NCI-H1048 (cell line): ENCODE measurements around the gene MT1B.
"Not testable (repeated sequence)": the region's sequence is repeated elsewhere in the genome, so short reads cannot be mapped to it uniquely, and the experiment has no call there.

ENCODE experiments used
- DNase-seq: peaks from one replicate; lab custom pipeline; 2025; lab: John Stamatoyannopoulos, UW

The MT1B gene

DNA sequence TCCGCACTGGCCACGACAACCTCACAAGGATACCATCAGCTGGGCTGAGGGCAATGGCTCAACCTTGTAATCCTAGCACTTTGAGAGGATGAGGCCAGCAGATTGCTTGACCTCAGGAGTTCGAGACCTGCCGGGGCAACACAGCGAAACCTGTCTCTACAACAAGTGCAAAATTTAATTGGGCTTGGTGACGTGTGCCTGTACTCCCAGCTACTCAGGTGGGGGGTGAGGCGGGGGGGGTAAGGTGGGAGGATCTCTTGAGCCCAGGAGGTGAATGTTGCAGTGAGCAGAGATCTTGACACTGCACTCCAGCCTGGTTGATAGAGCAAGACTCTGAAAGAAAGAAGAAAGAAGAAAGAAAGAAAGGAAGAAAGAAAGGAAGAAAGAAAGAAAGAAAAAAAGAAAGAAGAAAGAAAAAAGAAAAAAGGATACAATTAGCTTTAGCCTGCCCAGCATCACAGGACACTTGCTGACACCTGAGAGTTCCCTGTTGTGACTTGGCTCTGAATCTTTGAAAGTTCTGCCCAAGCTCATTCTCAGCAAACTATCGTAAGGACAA is 31.3 kb upstream of the MT1B start:
- no peak for DNase-seq

DNA sequence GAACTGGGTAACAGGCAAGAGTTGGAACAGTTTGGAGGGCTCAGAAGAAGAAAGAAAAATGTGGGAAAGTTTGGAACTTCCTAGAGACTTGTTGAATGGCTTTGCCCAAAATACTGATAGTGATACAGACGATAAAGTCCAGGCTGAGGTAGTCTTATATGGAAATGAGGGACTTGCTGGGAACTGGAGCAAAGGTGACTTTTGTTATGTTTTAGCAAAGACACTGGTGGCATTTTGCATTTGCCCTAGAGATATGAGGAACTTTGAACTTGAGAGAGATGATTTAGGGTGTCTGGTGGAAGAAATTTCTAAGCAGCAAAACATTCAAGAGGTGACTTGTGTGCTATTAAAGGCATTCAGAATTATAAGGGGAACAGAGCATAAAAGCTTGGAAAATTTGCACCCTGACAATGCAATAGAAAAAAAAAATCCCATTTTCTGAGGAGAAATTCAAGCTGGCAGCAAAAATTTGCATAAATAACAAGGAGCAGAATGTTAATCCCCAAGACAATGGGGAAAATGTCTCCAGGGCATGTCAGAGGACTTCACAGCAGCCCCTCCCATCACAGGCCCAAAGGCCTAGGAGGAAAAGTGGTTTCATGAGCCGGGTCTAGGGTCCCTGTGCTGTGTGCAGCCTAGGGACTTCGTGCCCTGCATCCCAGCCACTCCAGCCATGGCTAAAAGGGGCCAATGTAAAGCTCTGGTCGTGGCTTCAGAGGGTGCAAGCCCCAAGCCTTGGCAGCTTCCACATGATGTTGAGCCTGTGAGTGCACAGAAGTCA is 29.8 kb upstream of the MT1B start:
- not testable (repeated sequence) for DNase-seq

DNA sequence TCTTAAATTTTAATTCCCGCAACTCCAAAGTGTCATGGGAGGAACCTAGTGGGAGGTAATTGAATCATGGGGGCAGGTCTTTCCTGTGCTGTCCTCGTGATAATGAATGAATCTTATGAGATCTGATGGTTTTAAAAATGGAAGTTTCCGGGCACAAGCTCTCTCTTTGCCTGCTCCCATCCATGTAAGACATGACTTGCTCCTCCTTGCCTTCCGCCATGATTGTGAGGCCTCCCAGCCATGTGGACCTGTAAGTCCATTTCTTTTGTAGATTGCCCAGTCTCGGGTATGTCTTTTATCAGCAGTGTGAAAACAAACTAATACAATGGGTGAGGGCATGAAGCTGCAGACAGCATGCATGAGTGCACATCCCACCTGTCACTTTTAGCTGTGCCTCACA is 28.5 kb upstream of the MT1B start:
- not testable (repeated sequence) for DNase-seq

DNA sequence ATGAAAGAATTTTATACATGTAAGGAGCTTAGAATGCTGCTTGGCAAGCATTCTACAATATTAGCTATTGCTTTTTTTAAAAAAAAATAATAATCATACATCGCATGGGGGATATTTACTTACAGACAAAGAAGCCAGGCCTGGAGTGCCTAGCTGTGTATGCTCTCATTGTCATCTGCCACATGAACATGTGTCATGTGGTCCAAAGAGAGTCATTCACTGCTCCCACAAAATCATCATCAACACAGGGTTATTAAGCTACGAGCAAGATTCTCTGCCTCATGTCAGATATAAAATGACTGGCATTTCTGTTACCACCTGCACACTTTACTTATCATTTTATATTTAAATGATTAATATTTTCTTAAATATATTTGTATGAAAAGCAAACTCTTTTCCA is 28.0 kb upstream of the MT1B start:
- no peak for DNase-seq

DNA sequence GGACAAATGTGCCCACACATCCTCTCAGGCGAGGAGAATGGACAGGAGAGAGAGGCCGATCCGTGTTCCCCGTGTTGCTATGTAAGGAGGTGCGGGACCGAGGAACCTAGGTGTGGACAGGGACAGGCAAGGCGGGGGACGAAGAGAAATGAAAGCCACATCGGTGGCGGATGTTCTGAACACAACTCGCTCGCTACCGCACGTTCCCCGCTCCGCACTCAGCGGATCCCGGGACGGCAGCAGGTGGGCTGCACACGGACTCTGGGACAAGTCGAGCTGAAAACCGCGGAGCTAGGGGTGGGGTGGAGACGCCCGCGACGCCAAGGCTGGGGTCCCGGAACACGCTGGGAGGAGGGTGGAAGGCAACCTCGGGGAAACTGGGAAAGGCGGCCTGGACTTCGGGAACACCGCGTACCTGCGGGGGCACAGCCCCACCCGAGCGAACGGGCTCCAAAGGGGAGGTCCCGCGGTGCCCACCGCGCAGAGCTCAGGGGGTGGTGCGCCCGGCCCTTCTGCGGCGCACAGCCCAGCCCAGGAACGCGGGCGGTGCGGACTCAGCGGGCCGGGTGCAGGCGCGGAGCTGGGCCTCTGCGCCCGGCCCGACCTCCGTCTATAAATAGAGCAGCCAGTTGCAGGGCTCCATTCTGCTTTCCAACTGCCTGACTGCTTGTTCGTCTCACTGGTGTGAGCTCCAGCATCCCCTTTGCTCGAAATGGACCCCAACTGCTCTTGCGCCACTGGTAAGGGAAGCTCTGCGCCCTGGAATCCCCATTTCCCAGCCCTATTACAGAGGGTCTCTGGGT is 26.3 kb upstream of the MT1B start, which contains the start of gene MT1E:
Gene MT1E (plus strand): TSS at position 642 of the 803 bp plus-strand sequence. CDS start 71 bp downstream, at position 713.
- DNase-seq, result no peak

DNA sequence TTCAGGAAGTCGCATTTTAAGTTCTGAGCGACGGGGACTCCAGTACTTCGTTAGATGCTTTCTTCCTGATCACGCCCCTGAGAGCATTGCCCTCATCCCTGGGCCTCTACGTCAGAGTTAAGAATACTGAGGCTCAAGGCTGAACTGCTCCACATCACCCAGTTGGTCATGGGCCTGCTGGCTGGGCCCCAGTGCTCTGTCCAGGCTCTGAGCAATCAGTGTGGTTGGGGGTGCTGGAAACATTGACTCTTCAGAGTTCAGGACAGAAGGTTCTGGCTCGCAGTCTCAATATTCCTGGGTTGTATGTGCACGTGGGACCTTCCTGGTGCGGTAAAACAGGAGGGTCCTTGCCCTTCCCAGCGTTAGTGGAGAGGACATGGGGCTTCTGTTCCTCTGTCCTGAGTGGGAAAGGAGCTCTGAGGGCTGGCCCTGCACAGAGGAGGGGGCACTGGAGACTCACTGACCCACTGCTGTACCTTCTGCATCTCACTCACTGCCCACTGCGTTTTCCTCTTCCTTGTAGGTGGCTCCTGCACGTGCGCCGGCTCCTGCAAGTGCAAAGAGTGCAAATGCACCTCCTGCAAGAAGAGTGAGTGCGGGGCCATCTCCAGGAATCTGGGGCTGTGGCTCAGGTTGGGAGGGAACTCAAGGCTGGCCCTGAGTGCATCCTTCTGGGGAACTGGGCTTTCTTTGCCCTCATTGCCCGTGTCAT is 25.6 kb upstream of the MT1B start:
- DNase-seq, result no peak

DNA sequence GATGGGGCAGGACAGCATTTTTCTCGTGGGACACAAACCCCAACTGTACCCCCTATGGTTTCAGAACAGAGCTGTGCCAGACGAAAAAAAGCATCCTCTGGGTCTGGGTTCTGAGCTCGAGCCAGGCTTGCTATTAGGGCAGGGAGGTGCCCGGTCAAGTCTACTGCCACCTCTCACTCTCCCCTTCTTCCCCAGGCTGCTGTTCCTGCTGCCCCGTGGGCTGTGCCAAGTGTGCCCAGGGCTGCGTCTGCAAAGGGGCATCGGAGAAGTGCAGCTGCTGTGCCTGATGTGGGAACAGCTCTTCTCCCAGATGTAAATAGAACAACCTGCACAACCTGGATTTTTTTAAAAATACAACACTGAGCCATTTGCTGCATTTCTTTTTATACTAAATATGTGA is 25.0 kb upstream of the MT1B start:
- no peak for DNase-seq

DNA sequence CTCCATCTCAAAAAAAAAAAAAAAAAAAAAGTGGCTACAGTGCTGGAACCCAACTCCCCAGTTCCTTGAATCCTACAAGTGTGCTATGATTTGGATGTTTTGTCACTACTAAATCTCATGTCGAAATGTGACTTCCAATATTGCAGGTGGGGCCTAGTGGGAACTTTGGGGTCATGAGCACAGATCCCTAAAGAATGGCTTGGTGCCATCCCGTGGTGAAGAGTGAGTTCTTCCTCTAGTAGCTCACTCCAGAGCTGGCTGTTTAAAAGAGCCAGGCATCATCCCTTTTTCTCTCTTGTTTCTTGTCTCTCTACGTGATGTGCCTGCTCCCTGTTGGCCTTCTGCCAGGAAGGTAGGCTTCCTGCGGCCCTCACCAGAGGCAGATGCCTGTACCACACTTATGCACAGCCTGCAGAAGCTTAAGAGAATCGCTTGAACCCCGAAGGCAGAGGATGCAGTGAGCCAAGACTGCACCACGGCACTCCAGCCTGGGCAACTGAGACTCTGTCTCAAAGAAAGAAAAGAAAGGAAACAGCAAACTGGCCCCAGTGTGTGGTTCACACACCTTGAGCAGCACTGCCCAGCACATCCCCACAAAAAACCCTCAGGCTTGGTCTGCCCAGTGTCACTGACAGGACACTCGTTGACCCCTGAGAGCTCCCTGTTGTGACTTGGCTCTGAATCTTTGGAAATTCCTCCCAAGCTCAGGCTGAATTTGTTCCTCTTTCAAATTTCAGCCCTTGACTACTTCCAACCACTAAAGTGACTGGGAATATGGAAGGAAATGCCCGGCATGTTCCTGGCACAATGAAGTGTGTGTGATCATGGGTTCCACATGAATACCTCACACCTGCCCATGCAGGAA is 23.0 kb upstream of the MT1B start:
- DNase-seq, result no peak

DNA sequence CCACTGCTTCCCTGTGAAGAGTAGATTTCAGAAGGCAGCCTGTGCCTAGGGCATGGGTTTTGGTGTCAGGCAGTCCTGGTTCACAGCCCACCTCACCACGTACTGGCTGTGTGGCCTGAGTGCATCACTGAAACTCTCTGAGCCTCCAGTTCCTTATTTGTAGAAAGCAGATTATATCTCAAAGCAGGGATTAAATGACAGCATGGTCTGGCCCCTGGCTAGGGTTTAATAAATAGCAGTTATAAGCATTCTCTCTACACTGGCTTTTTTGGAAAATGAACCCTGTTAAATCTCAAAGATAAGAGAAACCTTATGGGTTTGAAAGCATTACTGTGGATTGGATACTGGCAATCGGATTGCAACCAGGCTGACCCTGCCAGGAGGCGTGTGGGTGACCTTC is 22.2 kb upstream of the MT1B start:
- no peak for DNase-seq

DNA sequence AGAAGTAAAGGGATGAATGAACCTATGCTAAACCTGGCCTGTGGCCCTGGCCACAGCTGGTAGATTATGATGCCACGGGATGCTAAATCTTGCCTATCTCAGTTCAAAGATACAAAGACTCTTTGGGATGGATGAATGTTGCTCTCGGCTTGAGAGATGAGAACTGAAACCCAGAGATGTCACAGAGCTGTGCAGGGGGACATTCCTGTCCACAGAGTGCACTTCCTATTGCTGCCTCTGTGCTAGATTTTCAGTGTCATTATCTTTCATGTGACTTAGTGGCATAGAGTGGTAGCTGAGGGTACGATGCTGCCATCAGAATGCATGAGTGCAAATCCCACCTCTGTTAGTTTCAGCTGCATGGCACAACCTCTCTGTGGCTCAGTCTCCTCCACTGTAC is 21.6 kb upstream of the MT1B start:
- DNase-seq, result no peak

DNA sequence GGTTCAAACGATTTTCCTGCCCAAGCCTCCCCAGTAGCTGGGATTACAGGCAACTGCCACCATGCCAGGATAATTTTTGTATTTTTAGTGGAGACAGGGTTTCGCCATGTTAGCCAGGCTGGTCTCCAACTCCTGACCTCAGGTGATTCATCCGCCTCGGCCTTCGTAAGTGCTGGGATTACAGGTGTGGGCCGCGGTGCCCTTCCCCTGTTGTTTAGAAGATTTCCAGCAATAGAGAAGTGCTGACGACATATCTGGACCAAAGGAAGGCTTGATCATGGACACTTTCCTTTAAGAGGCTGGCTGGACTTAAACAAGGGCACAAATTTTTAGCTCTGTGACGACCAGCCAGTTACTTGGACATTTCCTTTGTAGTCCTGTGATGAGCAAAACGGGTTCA is 20.5 kb upstream of the MT1B start:
- no peak for DNase-seq

DNA sequence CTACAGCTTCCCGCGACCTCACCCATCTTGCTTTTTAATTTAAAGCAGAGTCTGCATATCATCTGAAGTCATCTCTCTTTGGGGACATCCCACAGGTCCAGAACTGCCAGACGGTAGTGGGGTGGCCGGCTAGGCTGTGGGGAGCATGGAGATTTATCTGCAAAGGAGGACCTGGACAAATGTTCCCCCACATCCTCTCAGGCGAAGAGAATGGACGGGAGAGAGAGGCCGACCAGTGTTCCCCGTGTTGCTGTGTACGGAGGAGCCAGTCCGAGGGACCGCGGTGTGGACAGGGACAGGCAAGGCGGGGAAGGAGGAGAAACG is 19.9 kb upstream of the MT1B start:
- DNase-seq, result no peak

DNA sequence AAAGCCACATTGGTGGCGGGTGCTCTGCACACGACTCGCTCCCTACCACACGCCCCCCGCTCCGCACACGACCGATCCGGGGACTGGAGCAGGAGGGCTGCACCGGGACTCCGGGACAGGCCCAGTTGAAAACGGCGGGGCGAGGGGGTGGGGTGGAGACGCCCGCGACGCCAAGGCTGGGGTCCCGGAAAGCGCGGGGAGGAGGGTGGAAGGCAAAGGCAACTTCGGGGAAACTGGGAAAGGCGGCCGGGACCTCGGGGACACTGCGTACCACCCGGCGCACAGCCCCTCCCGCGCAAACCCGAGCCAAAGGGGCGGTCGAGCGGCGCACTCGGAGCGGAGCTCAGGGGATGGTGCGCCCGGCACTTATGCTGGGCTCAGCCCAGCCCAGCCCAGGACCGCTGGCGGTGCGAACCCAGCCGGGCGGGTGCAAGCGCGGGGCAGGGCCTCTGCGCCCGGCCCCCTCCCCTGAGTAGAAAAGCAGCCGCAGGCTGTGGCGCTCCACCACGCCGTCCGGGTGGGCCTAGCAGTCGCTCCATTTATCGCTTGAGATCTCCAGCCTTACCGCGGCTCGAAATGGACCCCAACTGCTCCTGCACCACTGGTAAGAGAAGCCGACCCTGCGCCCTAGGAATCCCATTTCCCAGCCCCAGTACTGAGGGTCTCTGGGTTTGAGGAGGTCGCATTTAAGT is 19.4 kb upstream of the MT1B start, which contains the start of gene MT1M:
Gene MT1M (plus strand): TSS at position 504 of the 692 bp plus-strand sequence. CDS start 73 bp downstream, at position 577.
- no peak for DNase-seq

DNA sequence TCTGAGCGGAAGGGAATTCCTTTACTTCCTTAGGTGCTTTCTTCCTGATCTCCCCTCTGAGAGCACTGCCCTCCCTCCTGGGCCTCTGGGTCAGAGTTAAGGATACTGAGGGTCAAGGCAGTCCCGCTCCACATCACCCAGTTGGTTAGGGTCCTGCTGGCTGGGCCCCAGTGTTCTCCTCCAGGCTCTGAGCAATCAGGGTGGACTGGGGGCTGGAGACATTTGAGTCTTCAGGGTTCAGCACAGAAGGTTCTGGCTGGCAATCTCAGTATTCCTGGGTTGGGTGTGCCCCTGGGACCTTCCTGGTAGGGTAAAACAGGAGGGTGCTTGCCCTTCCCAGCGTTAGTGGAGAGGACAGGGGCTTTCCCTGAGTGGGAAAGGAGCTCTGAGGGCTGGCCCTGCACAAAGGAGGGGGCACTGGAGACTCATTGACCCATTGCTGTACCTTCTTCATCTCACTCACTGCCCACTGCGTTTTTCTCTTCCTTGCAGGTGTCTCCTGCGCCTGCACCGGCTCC is 18.8 kb upstream of the MT1B start:
- DNase-seq, result no peak

DNA sequence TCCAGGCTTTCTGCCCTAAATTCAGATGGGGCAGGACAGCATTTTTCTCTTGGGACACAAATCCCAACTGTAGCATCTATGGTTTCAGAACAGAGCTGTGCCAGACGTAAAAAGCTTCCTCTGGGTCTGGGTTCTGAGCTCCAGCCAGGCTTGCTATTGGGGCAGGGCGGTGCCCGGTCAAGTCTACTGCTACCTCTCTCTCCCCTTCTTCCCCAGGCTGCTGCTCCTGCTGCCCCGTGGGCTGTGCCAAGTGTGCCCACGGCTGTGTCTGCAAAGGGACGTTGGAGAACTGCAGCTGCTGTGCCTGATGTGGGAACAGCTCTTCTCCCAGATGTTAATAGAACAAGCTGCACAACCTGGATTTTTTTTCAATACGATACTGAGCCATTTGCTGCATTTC is 18.2 kb upstream of the MT1B start:
- no peak for DNase-seq

DNA sequence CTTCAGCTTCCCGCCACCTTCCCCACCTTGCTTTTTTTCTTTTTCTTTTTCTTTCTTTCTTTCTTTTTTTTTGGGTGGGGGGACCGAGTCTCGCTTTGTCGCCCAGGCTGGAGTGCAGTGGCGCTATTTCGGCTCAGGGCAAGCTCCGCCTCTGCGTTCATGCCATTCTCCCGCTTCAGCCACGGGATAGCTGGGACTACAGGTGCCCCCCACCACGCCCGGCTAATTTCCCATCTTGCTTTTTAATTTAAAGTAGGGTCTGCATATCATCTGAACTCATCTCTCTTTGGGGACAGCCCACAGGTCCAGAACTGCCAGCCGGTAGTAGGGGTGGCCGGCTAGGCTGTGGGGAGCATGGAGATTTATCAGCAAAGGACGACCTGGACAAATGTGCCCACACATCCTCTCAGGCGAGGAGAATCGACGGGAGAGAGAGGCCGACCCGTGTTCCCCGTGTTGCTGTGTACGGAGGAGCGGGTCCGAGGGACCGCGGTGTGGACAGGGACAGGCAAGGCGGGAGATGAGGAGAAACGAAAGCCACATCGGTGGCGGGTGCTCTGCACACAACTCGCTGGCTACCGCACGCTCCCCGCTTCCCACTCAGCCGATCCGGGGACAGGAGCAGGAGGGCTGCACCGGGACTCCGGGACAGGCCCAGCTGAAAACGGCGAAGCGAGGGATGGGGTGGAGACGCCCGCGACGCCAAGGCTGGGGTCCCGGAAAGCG is 16.8 kb upstream of the MT1B start:
- DNase-seq, result no peak

DNA sequence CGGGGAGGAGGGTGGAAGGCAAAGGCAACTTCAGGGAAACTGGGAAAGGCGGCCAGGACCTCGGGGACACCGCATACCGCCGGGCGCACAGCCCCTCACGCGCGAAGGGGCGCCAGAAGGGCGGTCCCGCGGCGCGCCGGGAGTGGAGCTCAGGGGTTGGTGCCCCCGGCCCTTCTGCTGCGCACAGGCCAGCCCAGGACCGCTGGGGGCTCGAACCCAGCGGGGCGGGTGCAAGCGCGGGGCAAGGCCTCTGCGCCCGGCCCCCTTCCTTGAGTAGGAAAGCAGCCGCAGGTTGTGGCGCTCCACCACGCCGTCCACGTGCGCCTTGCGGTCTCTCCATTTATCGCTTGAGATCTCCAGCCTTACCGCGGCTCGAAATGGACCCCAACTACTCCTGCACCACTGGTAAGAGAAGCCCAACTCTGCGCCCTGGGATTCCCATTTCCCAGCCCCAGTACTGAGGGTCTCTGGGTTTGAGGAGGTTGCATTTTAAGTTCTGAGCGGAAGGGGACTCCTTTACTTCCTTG is 16.2 kb upstream of the MT1B start:
- DNase-seq, result no peak

DNA sequence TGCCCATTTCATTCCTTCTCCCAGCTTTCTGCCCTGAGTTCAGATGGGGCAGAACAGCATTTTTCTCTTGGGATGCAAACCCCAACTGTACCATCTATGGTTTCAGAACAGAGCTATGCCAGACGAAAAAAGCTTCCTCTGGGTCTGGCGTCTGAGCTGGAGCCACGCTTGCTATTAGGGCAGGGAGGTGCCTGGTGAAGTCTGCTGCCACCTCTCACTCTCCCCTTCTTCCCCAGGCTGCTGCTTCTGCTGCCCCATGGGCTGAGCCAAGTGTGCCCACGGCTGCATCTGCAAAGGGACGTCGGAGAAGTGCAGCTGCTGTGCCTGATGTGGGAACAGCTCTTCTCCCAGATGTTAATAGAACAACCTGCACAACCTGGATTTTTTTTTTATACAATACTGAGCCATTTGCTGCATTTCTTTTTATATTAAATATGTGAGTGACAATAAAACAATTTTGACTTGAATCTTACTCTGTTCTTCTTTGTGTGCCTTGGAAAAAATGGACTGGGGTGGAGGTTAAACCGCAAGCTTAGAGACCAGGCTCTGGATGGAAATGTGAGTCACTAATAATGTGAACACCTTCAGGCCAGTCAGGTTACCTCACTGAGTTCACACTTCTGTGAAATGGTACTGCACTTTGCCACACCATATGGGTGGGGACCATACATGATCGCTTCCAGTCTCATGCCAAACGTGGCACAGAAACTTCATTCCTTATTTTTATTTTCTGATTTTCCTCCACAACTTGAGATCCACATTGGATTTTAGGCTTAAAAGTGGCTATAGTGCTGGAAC is 14.9 kb upstream of the MT1B start:
- DNase-seq, result no peak
